Neural progenitor cell (in vitro differentiated cells): Measurements from ENCODE around the gene IWS1. TPM values are rescaled to one million over a fixed set of nuclear protein-coding genes. Genes with fewer than 3 reads are reported as not detected.

Experiments
- DNase-seq: peaks from one replicate; pipeline ENCODE4 v3.0.0-alpha.2; 2016; ENCODE audit warnings: low spot score
- H2AFZ ChIP-seq: fragments of 200-600 bp; sonication (generic); replicated peaks from 2 replicates; pipeline ENCODE4 v1.6.1; 2016; ENCODE audit warnings: antibody characterized with exemption
- H3F3A ChIP-seq: fragments of 200-600 bp; sonication (generic); 2 replicates; pipeline ENCODE4 v1.6.1; 2016; ENCODE audit warnings: antibody characterized with exemption, low read depth
- H3K27ac ChIP-seq: fragments of 200-600 bp; sonication (generic); 2 replicates; pipeline ENCODE4 v1.5.1; 2016; ENCODE audit warnings: mild to moderate bottlenecking
- H3K27me3 ChIP-seq: fragments of 200-600 bp; sonication (generic); 2 replicates; pipeline ENCODE4 v1.6.1; 2016; ENCODE audit warnings: mild to moderate bottlenecking, moderate library complexity
- H3K36me3 ChIP-seq: fragments of 200-600 bp; sonication (generic); 2 replicates; pipeline ENCODE4 v1.5.1; 2016
- H3K4me1 ChIP-seq: fragments of 200-600 bp; sonication (generic); 2 replicates; pipeline ENCODE4 v1.6.1; 2016; ENCODE audit warnings: mixed run types
- H3K4me2 ChIP-seq: fragments of 200-600 bp; sonication (generic); 2 replicates; pipeline ENCODE4 v1.6.1; 2016
- H3K4me3 ChIP-seq: fragments of 200-600 bp; sonication (generic); 2 replicates; pipeline ENCODE4 v1.5.1; 2016
- H3K79me2 ChIP-seq: fragments of 200-600 bp; sonication (generic); 2 replicates; pipeline ENCODE4 v1.6.1; 2016; ENCODE audit warnings: low read depth
- H3K9ac ChIP-seq: fragments of 200-600 bp; sonication (generic); 2 replicates; pipeline ENCODE4 v1.6.1; 2016
- H3K9me3 ChIP-seq: fragments of 200-600 bp; sonication (generic); 2 replicates; pipeline ENCODE4 v1.5.1; 2016; ENCODE audit warnings: low read depth
- H4K20me1 ChIP-seq: fragments of 200-600 bp; sonication (generic); 2 replicates; pipeline ENCODE4 v1.6.1; 2016; ENCODE audit warnings: low read depth
- H3K27ac Mint-ChIP-seq: 3 replicates; pipeline ENCODE4 v1.8.0; 2021; ENCODE audit warnings: mixed read lengths
- H3K27me3 Mint-ChIP-seq: 2 replicates; pipeline ENCODE4 v1.8.0; 2022; ENCODE audit warnings: low read depth, mild to moderate bottlenecking, inconsistent platforms, moderate library complexity, mixed read lengths; ENCODE audit not compliant: insufficient read depth
- H3K36me3 Mint-ChIP-seq: 3 replicates; pipeline ENCODE4 v1.8.0; 2021; ENCODE audit warnings: mixed read lengths
- H3K4me1 Mint-ChIP-seq: 3 replicates; pipeline ENCODE4 v1.8.0; 2021; ENCODE audit warnings: mixed read lengths
- H3K4me3 Mint-ChIP-seq: 3 replicates; pipeline ENCODE4 v1.8.0; 2021; ENCODE audit warnings: mild to moderate bottlenecking, moderate library complexity, mixed read lengths
- H3K9me3 Mint-ChIP-seq: 3 replicates; pipeline ENCODE4 v1.8.0; 2020; ENCODE audit warnings: mixed read lengths
- EZH2 ChIP-seq: fragments of 200-600 bp; sonication (generic); IDR thresholded peaks from 2 replicates; pipeline ENCODE4 v1.6.1; 2017; ENCODE audit warnings: antibody characterized with exemption, mild to moderate bottlenecking, moderate library complexity
- EZH2phosphoT487 ChIP-seq: fragments of 200-600 bp; sonication (generic); IDR thresholded peaks from 2 replicates; pipeline ENCODE4 v1.6.1; 2017; ENCODE audit warnings: antibody characterized with exemption
- small RNA-seq: library from RNA; depleted of rRNA; stranded (forward); fragments of <200 nt; gene quantifications from one replicate; pipeline ENCODE3, GENCODE V24; 2015
- total RNA-seq: library from RNA; depleted of rRNA; stranded (reverse); fragments of >200 nt; gene quantifications from 2 replicates; pipeline ENCODE4 v1.2.3, GENCODE V29; 2015; ENCODE audit warnings: low replicate concordance
- TF ChIP-seq, protein P1 (sequence below): fragments of 200-600 bp; sonication (generic); IDR thresholded peaks from 2 replicates; pipeline ENCODE4 v1.5.1; 2017; ENCODE audit warnings: antibody characterized with exemption, mild to moderate bottlenecking

IWS1 gene
- total RNA-seq, 1 donor from 2014 or later = 115 TPM

DNA sequence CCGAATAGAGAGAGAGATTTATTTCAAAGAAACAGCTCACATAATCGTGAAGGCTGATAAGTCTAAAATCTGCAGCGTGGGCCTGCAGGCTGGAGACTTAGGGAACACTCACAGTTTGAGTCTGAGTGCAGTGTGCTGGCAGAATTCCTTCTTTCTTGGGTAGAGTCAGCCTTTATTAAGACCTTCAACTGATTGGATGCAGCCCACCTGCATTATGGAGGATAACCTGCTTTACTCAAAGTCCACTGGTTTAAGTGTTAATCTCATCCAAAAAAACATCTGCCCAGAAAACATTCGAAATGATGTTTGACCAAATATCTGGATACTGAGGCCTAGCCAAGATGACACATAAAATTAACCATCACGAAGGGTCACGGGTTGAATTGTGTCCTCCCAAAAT lies 91.8 kb downstream of the IWS1 start:
- no peaks in the 10 kb centered on the region for H3K79me2 ChIP-seq
- peaks cover 3% of the 10 kb centered on the region for H3K9me3 Mint-ChIP-seq
- H3K36me3 ChIP-seq = no peaks in the 10 kb centered on the region
- no peaks in the 10 kb centered on the region for H3K27me3 Mint-ChIP-seq
- H3K4me1 Mint-ChIP-seq = peaks cover 11% of the 10 kb centered on the region
- peaks cover 14% of the 10 kb centered on the region for H3F3A ChIP-seq
- TF ChIP-seq, protein P1, sequence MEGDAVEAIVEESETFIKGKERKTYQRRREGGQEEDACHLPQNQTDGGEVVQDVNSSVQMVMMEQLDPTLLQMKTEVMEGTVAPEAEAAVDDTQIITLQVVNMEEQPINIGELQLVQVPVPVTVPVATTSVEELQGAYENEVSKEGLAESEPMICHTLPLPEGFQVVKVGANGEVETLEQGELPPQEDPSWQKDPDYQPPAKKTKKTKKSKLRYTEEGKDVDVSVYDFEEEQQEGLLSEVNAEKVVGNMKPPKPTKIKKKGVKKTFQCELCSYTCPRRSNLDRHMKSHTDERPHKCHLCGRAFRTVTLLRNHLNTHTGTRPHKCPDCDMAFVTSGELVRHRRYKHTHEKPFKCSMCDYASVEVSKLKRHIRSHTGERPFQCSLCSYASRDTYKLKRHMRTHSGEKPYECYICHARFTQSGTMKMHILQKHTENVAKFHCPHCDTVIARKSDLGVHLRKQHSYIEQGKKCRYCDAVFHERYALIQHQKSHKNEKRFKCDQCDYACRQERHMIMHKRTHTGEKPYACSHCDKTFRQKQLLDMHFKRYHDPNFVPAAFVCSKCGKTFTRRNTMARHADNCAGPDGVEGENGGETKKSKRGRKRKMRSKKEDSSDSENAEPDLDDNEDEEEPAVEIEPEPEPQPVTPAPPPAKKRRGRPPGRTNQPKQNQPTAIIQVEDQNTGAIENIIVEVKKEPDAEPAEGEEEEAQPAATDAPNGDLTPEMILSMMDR = no peak
- TF ChIP-seq EZH2 (no peak), EZH2phosphoT487 (no peak)
- no peak for DNase-seq
- no peak overlapping the region for H3K9ac ChIP-seq
- H3K4me1 ChIP-seq = peaks cover 14% of the 10 kb centered on the region
- H3K4me2 ChIP-seq = no peak overlapping the region
- no peaks in the 10 kb centered on the region for H3K36me3 Mint-ChIP-seq
- no peak overlapping the region for H3K4me3 Mint-ChIP-seq
- no peak overlapping the region for H3K27ac Mint-ChIP-seq
- H4K20me1 ChIP-seq = no peaks in the 10 kb centered on the region
- no peaks in the 10 kb centered on the region for H3K9me3 ChIP-seq
- H3K27ac ChIP-seq = no peak overlapping the region
- H3K27me3 ChIP-seq = no peaks in the 10 kb centered on the region
- no peak overlapping the region for H3K4me3 ChIP-seq
- H2AFZ ChIP-seq = no peak overlapping the region

DNA sequence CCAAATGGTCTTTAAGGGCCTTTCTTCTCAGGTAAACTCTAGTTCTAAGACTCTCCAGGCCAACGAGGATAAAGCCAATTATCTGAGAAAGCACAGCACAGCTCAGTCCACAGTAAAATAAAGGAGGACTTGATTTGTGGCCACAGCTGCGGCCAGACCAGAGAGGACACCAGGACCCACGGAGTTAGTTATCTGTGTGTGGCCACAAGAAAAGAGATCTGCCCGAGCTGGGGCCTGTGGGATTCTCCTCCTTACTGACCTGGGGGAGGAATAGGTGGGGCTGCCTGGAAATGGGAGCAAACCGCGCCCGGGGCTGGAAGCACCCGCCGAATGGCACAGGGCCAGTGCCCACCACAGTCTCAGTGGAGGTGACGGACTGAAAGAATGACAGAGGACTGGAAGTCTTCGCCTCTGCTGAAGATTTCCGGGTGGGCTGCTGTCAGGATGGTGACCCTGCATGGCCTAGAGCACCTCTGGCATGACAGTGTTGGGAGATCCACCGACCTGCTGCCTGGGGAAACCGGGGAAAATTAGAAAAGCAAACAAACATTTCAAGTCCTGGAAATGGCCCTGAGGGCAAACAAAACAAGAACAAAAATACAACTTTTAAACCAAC lies 94.8 kb downstream of the IWS1 start:
- Histone ChIP-seq H3F3A (no peaks in the 10 kb centered on the region), H3K4me2 (no peak overlapping the region), H3K4me1 (no peaks in the 10 kb centered on the region), H3K27ac (no peak overlapping the region), H3K4me3 (no peak overlapping the region), H2AFZ (no peak overlapping the region), H3K9ac (no peak overlapping the region), H3K79me2 (no peaks in the 10 kb centered on the region), H3K9me3 (no peaks in the 10 kb centered on the region), H4K20me1 (no peaks in the 10 kb centered on the region), H3K27me3 (no peaks in the 10 kb centered on the region), H3K36me3 (no peaks in the 10 kb centered on the region)
- H3K27ac Mint-ChIP-seq = no peak overlapping the region
- H3K36me3 Mint-ChIP-seq = no peaks in the 10 kb centered on the region
- no peaks in the 10 kb centered on the region for H3K4me1 Mint-ChIP-seq
- H3K9me3 Mint-ChIP-seq = no peaks in the 10 kb centered on the region
- no peak for DNase-seq
- no peak overlapping the region for H3K4me3 Mint-ChIP-seq
- TF ChIP-seq, protein P1 = no peak
- no peak for TF ChIP-seq EZH2
- no peaks in the 10 kb centered on the region for H3K27me3 Mint-ChIP-seq

Small RNA genes lying within 50 kb of the gene (small RNA-seq; reads per million reads assigned to genes)
- not detected for gene RNU4-48P

Other genes starting within 250 kb of the IWS1 start
- gene ERCC3, start 232.3 kb downstream of the IWS1 start, total RNA-seq = 68.9 and 71.5 TPM in 2 replicates
- 24.5 and 27.7 TPM in 2 replicates for gene MAP3K2, start 138.5 kb downstream of the IWS1 start, total RNA-seq
- gene PROC, start 108.1 kb downstream of the IWS1 start, total RNA-seq = 0.25 TPM in 1 of 2 replicates, not detected in the other
- gene MYO7B, start 9.2 kb upstream of the IWS1 start, total RNA-seq = 0.03 TPM in 1 of 2 replicates, not detected in the other
- gene GPR17, start 119.7 kb upstream of the IWS1 start, total RNA-seq = not detected in 2 replicates
- 1.2 TPM in 1 of 2 replicates, not detected in the other for gene LIMS2, start 149.0 kb upstream of the IWS1 start, total RNA-seq
- 22.8 and 30.6 TPM in 2 replicates for gene SFT2D3, start 175.0 kb upstream of the IWS1 start, total RNA-seq